GM12878 (cell line): Measurements from ENCODE around the gene NECTIN1. TPM values are rescaled to one million over a fixed set of nuclear protein-coding genes. Genes with fewer than 3 reads are reported as not detected.

Experiments used
- ATAC-seq: fragments of 200-7000 bp; cut with Tn5 transposase; 3 replicates; pipeline ENCODE4 v1.9.1; 2020; ENCODE audit warnings: mild to moderate bottlenecking, moderate library complexity
- BruUV-seq: library from RNA; stranded (reverse); fragments of 400-500 nt; replicated peaks from 2 replicates; lab custom pipeline; 2021; lab: Mats Ljungman, UMichigan
- CTCF ChIA-PET: fragments of 300-600 bp; sonication (Branson Sonifier 250); formaldehyde crosslinking; extraction: SDS; loops from one replicate; lab custom pipeline; 2021; ENCODE audit warnings: inconsistent platforms; lab: Yijun Ruan, JAX
- POLR2A ChIA-PET: fragments of 350-600 bp; formaldehyde crosslinking; extraction: SDS; loops from one replicate; lab custom pipeline; 2021; ENCODE audit warnings: inconsistent platforms; lab: Charles Lee
- RAD21 ChIA-PET: fragments of 300-600 bp; sonication (Branson Sonifier 250); formaldehyde crosslinking; loops from one replicate; lab custom pipeline; 2023; ENCODE audit warnings: antibody characterized with exemption; ENCODE audit not compliant: unreplicated experiment; lab: Charles Lee
- SMC1A ChIA-PET: fragments of 300-600 bp; sonication (Branson Sonifier 250); formaldehyde crosslinking; loops from one replicate; lab custom pipeline; 2023; ENCODE audit not compliant: unreplicated experiment, uncharacterized antibody; lab: Charles Lee
- DNase-seq: peaks from one replicate; pipeline ENCODE4 v3.0.0-alpha.2; 2011; ENCODE audit warnings: low read depth, low spot score
- FAIRE-seq: peaks from 3 replicates; lab custom pipeline; 2011; peaks lifted over from hg19 to GRCh38; lab: Jason Lieb, UNC
- H2AFZ ChIP-seq: 2 replicates; pipeline ENCODE4 v1.6.0; 2011; ENCODE audit warnings: low read depth, low read length, control low read depth; ENCODE audit not compliant: control insufficient read depth
- H3K27ac ChIP-seq: 2 replicates; pipeline ENCODE4 v1.5.1; 2011; ENCODE audit warnings: control low read depth; ENCODE audit not compliant: control insufficient read depth, insufficient read depth
- H3K27me3 ChIP-seq, 2 experiments: replicated peaks in 1 of 2; 2 replicates each; pipeline versions ENCODE4 v1.6.0 to v1.6.1; 2011; ENCODE audit warnings: low read length in 1 of 2; ENCODE audit not compliant: control insufficient read depth in 2 of 2, insufficient read depth in 2 of 2
- H3K36me3 ChIP-seq, 2 experiments: 2 replicates each; pipeline ENCODE4 v1.5.1; 2011; ENCODE audit warnings: low read length in 1 of 2; ENCODE audit not compliant: control insufficient read depth in 2 of 2, insufficient read depth in 2 of 2
- H3K4me1 ChIP-seq: 2 replicates; pipeline ENCODE4 v1.6.1; 2011; ENCODE audit warnings: mild to moderate bottlenecking, low read length, moderate library complexity, mixed read lengths; ENCODE audit not compliant: control insufficient read depth, insufficient read depth
- H3K4me2 ChIP-seq: 2 replicates; pipeline ENCODE4 v1.6.0; 2011; ENCODE audit warnings: control low read depth; ENCODE audit not compliant: control insufficient read depth, insufficient read depth
- H3K4me3 ChIP-seq: fragments of 200-600 bp; sonication (generic); 2 replicates; pipeline ENCODE4 v1.5.1; 2016
- H3K79me2 ChIP-seq: 2 replicates; pipeline ENCODE4 v1.6.0; 2011; ENCODE audit warnings: low read length; ENCODE audit not compliant: control insufficient read depth, insufficient read depth
- H3K9ac ChIP-seq: 2 replicates; pipeline ENCODE4 v1.8.0; 2011; ENCODE audit warnings: low read length, control low read depth, mixed read lengths; ENCODE audit not compliant: control insufficient read depth, insufficient read depth
- H3K9me3 ChIP-seq: replicated peaks from 3 replicates; pipeline ENCODE4 v1.5.1; 2011; ENCODE audit warnings: mild to moderate bottlenecking, low read length; ENCODE audit not compliant: control insufficient read depth, insufficient read depth
- H4K20me1 ChIP-seq: 2 replicates; pipeline ENCODE4 v1.6.0; 2011; ENCODE audit not compliant: control insufficient read depth, insufficient read depth
- ASH2L ChIP-seq: fragments of 300-600, 200-600 bp; sonication (generic); IDR thresholded peaks from 2 replicates; pipeline ENCODE4 v1.6.1; 2017; ENCODE audit warnings: low read depth, mild to moderate bottlenecking, borderline replicate concordance
- IRF4 ChIP-seq: IDR thresholded peaks from 2 replicates; pipeline ENCODE4 v1.6.1; 2011; ENCODE audit warnings: low read depth, low read length
- NFYA ChIP-seq: IDR thresholded peaks from 2 replicates; pipeline ENCODE4 v1.6.1; 2011; ENCODE audit warnings: low read depth, mild to moderate bottlenecking, low read length, improper control_type of control experiment, borderline replicate concordance
- RAD21 ChIP-seq: IDR thresholded peaks from 2 replicates; pipeline ENCODE4 v1.6.1; 2011; ENCODE audit warnings: mild to moderate bottlenecking, low read depth, low read length, moderate library complexity; ENCODE audit not compliant: insufficient read depth
- SUZ12 ChIP-seq: fragments of 200-600 bp; sonication (generic); IDR thresholded peaks from one replicate; pipeline ENCODE4 v1.6.1; 2018; ENCODE audit warnings: antibody characterized with exemption, mild to moderate bottlenecking; ENCODE audit not compliant: unreplicated experiment
- YBX1 ChIP-seq: fragments of 450-650 bp; IDR thresholded peaks from 2 replicates; pipeline ENCODE4 v1.6.1; 2016; ENCODE audit warnings: antibody characterized with exemption
- ZNF622 ChIP-seq: fragments of 450-650 bp; IDR thresholded peaks from 2 replicates; pipeline ENCODE4 v1.6.1; 2017; ENCODE audit warnings: mild to moderate bottlenecking, inconsistent platforms
- ZSCAN29 ChIP-seq: fragments of 450-650 bp; IDR thresholded peaks from 2 replicates; pipeline ENCODE4 v1.6.1; 2017; ENCODE audit warnings: mild to moderate bottlenecking, moderate library complexity
- WGBS: methylation state at CpG from one replicate; pipeline ENCODE4 v1.1.6; 2016; ENCODE audit warnings: low lambda C conversion rate; ENCODE audit not compliant: insufficient replicate concordance, insufficient coverage; ENCODE audit errors: missing lambda C conversion rate; 5-methylcytosine and 5-hydroxymethylcytosine counted together
- in situ Hi-C: fragments of 300-500 bp; cut with MboI; formaldehyde crosslinking; loops from 9 replicates; pipeline ENCODE4 v1.14.3; 2018; ENCODE audit warnings: mixed read lengths
- intact Hi-C: fragments of 100-400 bp; cut with micrococcal nuclease; formaldehyde crosslinking; loops from one replicate; pipeline ENCODE4 v1.14.2; 2022; ENCODE audit not compliant: unreplicated experiment
- polyA plus RNA-seq, 11 experiments: library from polyadenylated mRNA; depleted of rRNA in 4 of 11; unstranded in 6 of 11; stranded (reverse) in 5 of 11; fragments of >200 nt; fragmentation: Nextera tagmentation in 4 of 11; fragmentation: Illumina TruSeq in 1 of 11; extraction: Ambion mirVana in 4 of 11; extraction: Trizol in 1 of 11; gene quantifications; 1 replicate in 1 of 11; 2 replicates in 10 of 11; pipeline versions ENCODE4 v1.2.1 to v1.2.3, GENCODE V29; 2011 to 2016; ENCODE audit warnings: inconsistent platforms in 2 of 11, missing spikeins in 2 of 11, low read depth in 1 of 11
- total RNA-seq, 4 experiments: library from RNA; depleted of rRNA in 3 of 4; stranded (reverse); fragments of >200 nt in 3 of 4; fragmentation: Illumina TruSeq in 1 of 4; extraction: Trizol in 1 of 4; gene quantifications; 2 replicates each; pipeline versions ENCODE4 v1.2.1 to v1.2.3, GENCODE V29; 2013 to 2021
- TF ChIP-seq, protein P1 (sequence below): fragments of 450-650 bp; IDR thresholded peaks from 2 replicates; pipeline ENCODE4 v1.6.1; 2017; ENCODE audit warnings: borderline replicate concordance
- TF ChIP-seq, protein P2 (sequence below): IDR thresholded peaks from 2 replicates; pipeline ENCODE4 v1.6.1; 2012; ENCODE audit warnings: improper control_type of control experiment, low read depth, low read length; ENCODE audit not compliant: insufficient replicate concordance

Gene NECTIN1
- total and polyA plus RNA-seq, 10 of the 15 experiments (the other 5 are each of a cell fraction or from before 2014, with no cell fraction given): 0.97 to 9.2 (median 2.3) TPM

DNA sequence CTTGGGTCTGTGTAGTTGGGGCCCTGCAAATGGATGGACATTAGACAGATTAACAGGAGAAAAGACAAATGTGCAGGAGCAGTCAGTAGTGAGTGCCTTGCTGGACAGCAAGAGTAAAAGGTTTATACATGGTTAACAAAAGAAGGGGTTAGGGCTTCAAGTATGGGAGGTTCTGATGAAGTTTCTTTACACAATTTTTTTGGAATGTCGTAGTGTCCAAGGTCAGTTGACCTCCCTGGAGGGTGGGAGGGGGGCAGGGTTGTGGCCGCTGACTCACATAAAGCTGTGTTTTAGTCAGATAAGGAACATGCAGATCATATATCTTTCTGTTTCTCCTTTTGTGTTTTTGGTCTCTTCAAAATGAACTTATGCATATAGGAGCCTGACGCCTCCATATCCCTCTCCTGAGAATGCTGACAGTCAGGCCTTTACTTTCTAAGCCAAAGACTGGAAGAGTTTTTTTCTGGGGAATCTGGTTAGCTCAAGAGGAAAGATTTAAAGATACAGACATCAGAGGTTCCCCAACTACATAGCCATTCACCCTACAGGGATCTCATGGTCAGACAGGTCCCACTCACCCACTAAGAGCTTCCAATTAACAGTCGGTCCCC lies 134.3 kb downstream of the NECTIN1 start:
- ATAC-seq (no peak), FAIRE-seq (no peak), DNase-seq (no peak)
- Histone ChIP-seq H2AFZ (no peak overlapping the region), H3K9me3 (no peaks in the 10 kb centered on the region), H3K36me3 (no peaks in the 10 kb centered on the region), H3K4me1 (no peaks in the 10 kb centered on the region), H3K27me3 (no peaks in the 10 kb centered on the region; a peak in 1 of 4 replicates), H3K79me2 (no peaks in the 10 kb centered on the region), H3K4me3 (no peak overlapping the region), H3K27ac (no peak overlapping the region), H3K9ac (no peak overlapping the region), H4K20me1 (no peaks in the 10 kb centered on the region), H3K4me2 (no peak overlapping the region)
- in situ Hi-C loops (no loop called here), intact Hi-C loops (no loop called here)
- BruUV-seq: no TSS peak
- WGBS: 3% methylated on average over 4 of the region's 4 CpGs
- RAD21 ChIA-PET: no interaction called here
- TF ChIP-seq SUZ12: no peak
- TF ChIP-seq, protein P1, sequence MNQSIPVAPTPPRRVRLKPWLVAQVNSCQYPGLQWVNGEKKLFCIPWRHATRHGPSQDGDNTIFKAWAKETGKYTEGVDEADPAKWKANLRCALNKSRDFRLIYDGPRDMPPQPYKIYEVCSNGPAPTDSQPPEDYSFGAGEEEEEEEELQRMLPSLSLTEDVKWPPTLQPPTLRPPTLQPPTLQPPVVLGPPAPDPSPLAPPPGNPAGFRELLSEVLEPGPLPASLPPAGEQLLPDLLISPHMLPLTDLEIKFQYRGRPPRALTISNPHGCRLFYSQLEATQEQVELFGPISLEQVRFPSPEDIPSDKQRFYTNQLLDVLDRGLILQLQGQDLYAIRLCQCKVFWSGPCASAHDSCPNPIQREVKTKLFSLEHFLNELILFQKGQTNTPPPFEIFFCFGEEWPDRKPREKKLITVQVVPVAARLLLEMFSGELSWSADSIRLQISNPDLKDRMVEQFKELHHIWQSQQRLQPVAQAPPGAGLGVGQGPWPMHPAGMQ: no peak
- TF ChIP-seq ZSCAN29: no peak
- no peak for TF ChIP-seq YBX1
- SMC1A ChIA-PET: interaction anchor here (0.7 to 1.1 kb wide), 3 partner anchors 16 to 46 kb away, joined by 3 to 4 read pairs (median 3); no protein-coding TSS in a partner anchor
- CTCF ChIA-PET: interaction anchor here (1.1 kb wide), 1 partner anchor 47 kb away, joined by 3 read pairs; no protein-coding TSS in a partner anchor
- POLR2A ChIA-PET: interaction anchor here (0.5 kb wide), 1 partner anchor 349 kb away, joined by 6 read pairs; no protein-coding TSS in a partner anchor

DNA sequence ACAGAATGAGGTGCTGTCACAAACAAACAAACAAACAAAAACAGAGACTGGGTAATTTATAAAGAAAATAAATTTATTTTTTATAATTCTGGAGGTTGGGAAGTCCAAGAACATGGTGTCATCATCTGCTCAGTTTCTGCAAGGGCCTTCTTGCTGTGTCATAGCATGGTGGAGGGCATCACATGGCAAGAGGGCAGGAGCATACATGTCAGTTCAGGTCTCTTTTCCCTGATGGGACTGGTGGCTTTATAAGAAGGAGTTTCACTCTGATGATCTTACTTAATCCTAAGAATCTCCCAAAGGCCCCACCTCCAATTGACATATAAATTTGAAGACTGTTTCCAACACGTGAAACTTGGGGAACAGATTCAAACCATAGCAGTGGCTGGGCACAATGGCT lies 135.7 kb downstream of the NECTIN1 start:
- no peak for ATAC-seq
- no TSS peak for BruUV-seq
- RAD21 ChIA-PET: no interaction called here
- TF ChIP-seq RAD21 (no peak), ZNF622 (no peak), ASH2L (no peak), NFYA (no peak), IRF4 (no peak)
- TF ChIP-seq, protein P2, sequence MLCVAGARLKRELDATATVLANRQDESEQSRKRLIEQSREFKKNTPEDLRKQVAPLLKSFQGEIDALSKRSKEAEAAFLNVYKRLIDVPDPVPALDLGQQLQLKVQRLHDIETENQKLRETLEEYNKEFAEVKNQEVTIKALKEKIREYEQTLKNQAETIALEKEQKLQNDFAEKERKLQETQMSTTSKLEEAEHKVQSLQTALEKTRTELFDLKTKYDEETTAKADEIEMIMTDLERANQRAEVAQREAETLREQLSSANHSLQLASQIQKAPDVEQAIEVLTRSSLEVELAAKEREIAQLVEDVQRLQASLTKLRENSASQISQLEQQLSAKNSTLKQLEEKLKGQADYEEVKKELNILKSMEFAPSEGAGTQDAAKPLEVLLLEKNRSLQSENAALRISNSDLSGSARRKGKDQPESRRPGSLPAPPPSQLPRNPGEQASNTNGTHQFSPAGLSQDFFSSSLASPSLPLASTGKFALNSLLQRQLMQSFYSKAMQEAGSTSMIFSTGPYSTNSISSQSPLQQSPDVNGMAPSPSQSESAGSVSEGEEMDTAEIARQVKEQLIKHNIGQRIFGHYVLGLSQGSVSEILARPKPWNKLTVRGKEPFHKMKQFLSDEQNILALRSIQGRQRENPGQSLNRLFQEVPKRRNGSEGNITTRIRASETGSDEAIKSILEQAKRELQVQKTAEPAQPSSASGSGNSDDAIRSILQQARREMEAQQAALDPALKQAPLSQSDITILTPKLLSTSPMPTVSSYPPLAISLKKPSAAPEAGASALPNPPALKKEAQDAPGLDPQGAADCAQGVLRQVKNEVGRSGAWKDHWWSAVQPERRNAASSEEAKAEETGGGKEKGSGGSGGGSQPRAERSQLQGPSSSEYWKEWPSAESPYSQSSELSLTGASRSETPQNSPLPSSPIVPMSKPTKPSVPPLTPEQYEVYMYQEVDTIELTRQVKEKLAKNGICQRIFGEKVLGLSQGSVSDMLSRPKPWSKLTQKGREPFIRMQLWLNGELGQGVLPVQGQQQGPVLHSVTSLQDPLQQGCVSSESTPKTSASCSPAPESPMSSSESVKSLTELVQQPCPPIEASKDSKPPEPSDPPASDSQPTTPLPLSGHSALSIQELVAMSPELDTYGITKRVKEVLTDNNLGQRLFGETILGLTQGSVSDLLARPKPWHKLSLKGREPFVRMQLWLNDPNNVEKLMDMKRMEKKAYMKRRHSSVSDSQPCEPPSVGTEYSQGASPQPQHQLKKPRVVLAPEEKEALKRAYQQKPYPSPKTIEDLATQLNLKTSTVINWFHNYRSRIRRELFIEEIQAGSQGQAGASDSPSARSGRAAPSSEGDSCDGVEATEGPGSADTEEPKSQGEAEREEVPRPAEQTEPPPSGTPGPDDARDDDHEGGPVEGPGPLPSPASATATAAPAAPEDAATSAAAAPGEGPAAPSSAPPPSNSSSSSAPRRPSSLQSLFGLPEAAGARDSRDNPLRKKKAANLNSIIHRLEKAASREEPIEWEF: no peak

More for the DNA sequence above, 135.7 kb downstream of the NECTIN1 start:
- H3K27me3 ChIP-seq: no peaks in the 10 kb centered on the region; a peak in 1 of 4 replicates
- no peaks in the 10 kb centered on the region for H4K20me1 ChIP-seq
- H3K27ac ChIP-seq: no peak overlapping the region
- no peak overlapping the region for H3K9ac ChIP-seq
- ChIA-PET POLR2A (no interaction called here), SMC1A (no interaction called here), CTCF (no interaction called here)
- FAIRE-seq (no peak), DNase-seq (no peak)
- in situ Hi-C loops (no loop called here), intact Hi-C loops (no loop called here)
- H3K79me2 ChIP-seq: no peaks in the 10 kb centered on the region
- no peak overlapping the region for H3K4me3 ChIP-seq
- WGBS: 0% methylated on average over 1 of the region's 1 CpG
- H3K9me3 ChIP-seq: no peaks in the 10 kb centered on the region
- no peak overlapping the region for H2AFZ ChIP-seq
- H3K36me3 ChIP-seq: no peaks in the 10 kb centered on the region
- no peak overlapping the region for H3K4me2 ChIP-seq
- H3K4me1 ChIP-seq: no peaks in the 10 kb centered on the region
